ENCODE data around the gene APOA4.

DNA sequence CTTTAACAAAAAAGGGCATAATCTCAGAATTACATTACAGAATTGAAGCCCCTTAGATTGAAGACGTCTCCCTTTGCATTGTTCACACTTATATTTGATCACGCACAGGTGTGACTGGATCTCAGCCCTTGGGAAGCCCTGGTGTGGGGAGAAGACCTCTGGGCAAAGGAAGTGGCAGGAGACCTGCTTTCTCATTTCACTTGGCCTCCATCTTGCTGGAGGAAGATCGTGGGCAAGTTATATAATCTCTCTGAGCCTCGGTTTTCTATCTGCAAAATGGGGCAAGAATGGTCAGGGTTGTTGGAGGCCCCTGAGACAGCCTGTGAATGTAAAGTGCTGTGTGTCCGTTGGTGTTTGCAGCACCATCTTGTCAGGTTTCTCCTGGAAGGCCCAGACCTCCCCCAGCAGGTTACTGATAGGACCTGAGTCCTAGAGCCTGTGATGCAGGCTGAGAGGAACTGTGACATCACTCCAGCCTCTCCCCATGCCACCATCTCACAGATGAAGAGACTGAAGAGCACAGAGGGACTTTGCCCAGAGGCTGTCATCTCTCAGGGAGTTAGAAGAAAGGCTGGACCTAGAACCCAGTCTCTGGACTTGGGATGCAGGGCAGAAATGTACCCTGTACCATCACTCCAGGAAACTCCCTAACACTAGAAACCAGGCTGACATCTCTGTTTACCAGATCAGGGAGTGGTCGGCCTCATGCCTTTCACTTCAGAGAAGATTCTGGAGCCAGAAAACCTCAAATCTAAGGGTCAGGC is 15.4 kb upstream of the APOA4 start:
- no peak for TF ChIP-seq CTCF (IDR thresholded peaks at IDR 0.05; ENCODE audit: insufficient read depth, low read length, poor library complexity, severe bottlenecking)
- no peak for TF ChIP-seq EZH2phosphoT487 (conservative IDR thresholded peaks at IDR 0.05; ENCODE audit: low read length)
